Non-pigmented ciliary epithelial cell (primary cell): ENCODE data around the gene DSCAM.
"Not testable (repeated sequence)": the region's sequence is repeated elsewhere in the genome, so short reads cannot be mapped to it uniquely, and the experiment has no call there.

Experiments
- DNase-seq: peaks from one replicate; pipeline ENCODE4 v3.0.0-alpha.2; 2010; ENCODE audit warnings: low read depth

The DSCAM gene

GRCh38 chr21:40846587-40847411 lies at the start of gene DSCAM:
DSCAM (minus strand) TSS chr21:40847158; CDS start chr21:40846661, 497 bp downstream.
- no peak for DNase-seq

- not testable (repeated sequence) for DNase-seq
Observed at GRCh38 chr21:40895697-40896096, 48.7 kb upstream of the DSCAM start.

GRCh38 chr21:40886931-40887330 lies 40.0 kb upstream of the DSCAM start:
- no peak for DNase-seq

GRCh38 chr21:40886006-40886405 lies 39.0 kb upstream of the DSCAM start:
- no peak for DNase-seq

- no peak for DNase-seq
Observed at GRCh38 chr21:40882192-40882915, 35.4 kb upstream of the DSCAM start.

GRCh38 chr21:40881767-40882166 lies 34.8 kb upstream of the DSCAM start:
- no peak for DNase-seq

GRCh38 chr21:40871099-40871498 lies 24.1 kb upstream of the DSCAM start:
- DNase-seq, result no peak

- DNase-seq, result no peak
Observed at GRCh38 chr21:40863839-40864238, 16.9 kb upstream of the DSCAM start.

GRCh38 chr21:40858517-40858916 lies 11.6 kb upstream of the DSCAM start:
- DNase-seq, result no peak

GRCh38 chr21:40853956-40854688 lies 7.2 kb upstream of the DSCAM start:
- no peak for DNase-seq

GRCh38 chr21:40852563-40852962 lies 5.6 kb upstream of the DSCAM start:
- no peak for DNase-seq

- no peak for DNase-seq
Observed at GRCh38 chr21:40851749-40852148, 4.8 kb upstream of the DSCAM start.

GRCh38 chr21:40850071-40850470 lies 3.1 kb upstream of the DSCAM start:
- no peak for DNase-seq

GRCh38 chr21:40847951-40848350 lies 993 bp upstream of the DSCAM start:
- DNase-seq, result no peak

- no peak for DNase-seq
Observed at GRCh38 chr21:40846103-40846502, 855 bp downstream of the DSCAM start.

GRCh38 chr21:40845441-40845995 lies 1.4 kb downstream of the DSCAM start:
- no peak for DNase-seq

- DNase-seq, result no peak
Observed at GRCh38 chr21:40844935-40845334, 2.0 kb downstream of the DSCAM start.

GRCh38 chr21:40842197-40842552 lies 4.8 kb downstream of the DSCAM start:
- no peak for DNase-seq

- DNase-seq, result no peak
Observed at GRCh38 chr21:40841524-40842196, 5.3 kb downstream of the DSCAM start.

- DNase-seq, result no peak
Observed at GRCh38 chr21:40840401-40841125, 6.4 kb downstream of the DSCAM start.

- DNase-seq, result no peak
Observed at GRCh38 chr21:40839521-40839920, 7.4 kb downstream of the DSCAM start.
